Suppressor macrophage (primary cell): ENCODE measurements around the gene ZBTB40.
A peak's percentile ranks its signal among the peaks of the same experiment; 100 is the strongest.

Source experiments
- DNase-seq, 4 experiments: peaks; one replicate each; pipeline ENCODE4 v3.0.0-alpha.2; 2020 to 2022

ZBTB40 gene

GRCh38 chr1:22434717-22435116 is 16.9 kb upstream of the ZBTB40 start:
- DNase-seq = no peak

- DNase-seq = no peak
Measured at GRCh38 chr1:22436948-22437347, 14.7 kb upstream of the ZBTB40 start.

- peak in 1 of 4 experiments; percentile 30 for DNase-seq
Measured at GRCh38 chr1:22437573-22437972, 14.1 kb upstream of the ZBTB40 start.

- no peak for DNase-seq
Measured at GRCh38 chr1:22440582-22440981, 11.1 kb upstream of the ZBTB40 start.

GRCh38 chr1:22442212-22442894 is 9.3 kb upstream of the ZBTB40 start:
- DNase-seq = no peak

- no peak for DNase-seq
Measured at GRCh38 chr1:22443332-22443731, 8.3 kb upstream of the ZBTB40 start.

- no peak for DNase-seq
Measured at GRCh38 chr1:22444856-22445255, 6.8 kb upstream of the ZBTB40 start.

GRCh38 chr1:22447621-22448111 is 4.0 kb upstream of the ZBTB40 start:
- no peak for DNase-seq

- no peak for DNase-seq
Measured at GRCh38 chr1:22449636-22450035, 2.0 kb upstream of the ZBTB40 start.

GRCh38 chr1:22450351-22451021 is 1.2 kb upstream of the ZBTB40 start:
- DNase-seq = no peak

GRCh38 chr1:22452481-22452957 is 868 bp downstream of the ZBTB40 start:
- peak in 3 of 4 experiments; percentile 36 to 48 (median 47) for DNase-seq

GRCh38 chr1:22453181-22453580 is 1.5 kb downstream of the ZBTB40 start:
- DNase-seq = no peak

GRCh38 chr1:22454476-22455056 is 2.9 kb downstream of the ZBTB40 start:
- DNase-seq = no peak

- DNase-seq = no peak
Measured at GRCh38 chr1:22457345-22457744, 5.7 kb downstream of the ZBTB40 start.

- no peak for DNase-seq
Measured at GRCh38 chr1:22457836-22458235, 6.2 kb downstream of the ZBTB40 start.

- no peak for DNase-seq
Measured at GRCh38 chr1:22461100-22461499, 9.4 kb downstream of the ZBTB40 start.

- peak in 1 of 4 experiments; percentile 9 for DNase-seq
Measured at GRCh38 chr1:22461678-22462527, 10.3 kb downstream of the ZBTB40 start.

GRCh38 chr1:22462928-22463327 is 11.3 kb downstream of the ZBTB40 start:
- DNase-seq = no peak

- no peak for DNase-seq
Measured at GRCh38 chr1:22465015-22465565, 13.4 kb downstream of the ZBTB40 start.

GRCh38 chr1:22465671-22466070 is 14.0 kb downstream of the ZBTB40 start:
- no peak for DNase-seq

- DNase-seq = peak; percentile 32 to 63 (median 56)
Measured at GRCh38 chr1:22470227-22470626, 18.6 kb downstream of the ZBTB40 start.

- no peak for DNase-seq
Measured at GRCh38 chr1:22471078-22471477, 19.4 kb downstream of the ZBTB40 start.
